Stimulated activated memory B cell treated with anti-CD40 and anti-IgM and Interleukin-4, amounts not matched to agents 10 μg/mL and 1 μg/mL and 100 μg/mL, for 72 hours (primary cell): ENCODE measurements around the gene SHROOM2.

Experiments used
- ATAC-seq: fragments of 150-1000 bp; cut with Tn5 transposase; 2 replicates; pipeline ENCODE4 v1.10.0; 2021
- H3K27ac Mint-ChIP-seq: one replicate; pipeline ENCODE4 v1.8.0; 2022; ENCODE audit warnings: mild to moderate bottlenecking, mixed read lengths
- H3K27me3 Mint-ChIP-seq: one replicate; pipeline ENCODE4 v1.8.0; 2022; ENCODE audit warnings: mixed read lengths
- H3K36me3 Mint-ChIP-seq: one replicate; pipeline ENCODE4 v1.8.0; 2022; ENCODE audit warnings: mixed read lengths
- H3K4me1 Mint-ChIP-seq: one replicate; pipeline ENCODE4 v1.8.0; 2022; ENCODE audit warnings: mixed read lengths
- H3K4me3 Mint-ChIP-seq: one replicate; pipeline ENCODE4 v1.8.0; 2022; ENCODE audit warnings: mild to moderate bottlenecking, moderate library complexity, mixed read lengths
- H3K9me3 Mint-ChIP-seq: one replicate; pipeline ENCODE4 v1.8.0; 2022; ENCODE audit warnings: mixed read lengths

Gene SHROOM2

GRCh38 chrX:9785944-9786797 is at the start of gene SHROOM2:
TSS of gene SHROOM2 (plus strand) at chrX:9786429. CDS start at chrX:9786546, 117 bp downstream.
- no peak for ATAC-seq
- Mint-ChIP-seq H3K27me3 (peaks cover 12% of the 10 kb centered on the region), H3K9me3 (no peaks in the 10 kb centered on the region), H3K4me3 (peak within 1 kb of the TSS; percentile 48), H3K36me3 (no peaks in the 10 kb centered on the region), H3K4me1 (no peaks in the 10 kb centered on the region), H3K27ac (no peak within 1 kb of the TSS)

GRCh38 chrX:9737363-9737762 is 48.9 kb upstream of the SHROOM2 start:
- Mint-ChIP-seq H3K4me1 (no peaks in the 10 kb centered on the region), H3K9me3 (peaks cover 3% of the 10 kb centered on the region), H3K27ac (no peak overlapping the region), H3K27me3 (peaks cover 19% of the 10 kb centered on the region), H3K36me3 (no peaks in the 10 kb centered on the region), H3K4me3 (no peak overlapping the region)
- ATAC-seq, result no peak

- Mint-ChIP-seq H3K27ac (no peak overlapping the region), H3K4me1 (no peaks in the 10 kb centered on the region), H3K9me3 (peaks cover 3% of the 10 kb centered on the region), H3K4me3 (no peak overlapping the region), H3K27me3 (peaks cover 19% of the 10 kb centered on the region), H3K36me3 (no peaks in the 10 kb centered on the region)
- no peak for ATAC-seq
Observed at GRCh38 chrX:9738151-9738550, 48.1 kb upstream of the SHROOM2 start.

- no peak for ATAC-seq
- Mint-ChIP-seq H3K9me3 (peaks cover under 1% of the 10 kb centered on the region), H3K27me3 (peaks cover 19% of the 10 kb centered on the region), H3K4me3 (no peak overlapping the region), H3K4me1 (no peaks in the 10 kb centered on the region), H3K27ac (no peak overlapping the region), H3K36me3 (no peaks in the 10 kb centered on the region)
Observed at GRCh38 chrX:9739130-9739529, 47.1 kb upstream of the SHROOM2 start.

- Mint-ChIP-seq H3K27ac (no peak overlapping the region), H3K4me3 (no peak overlapping the region), H3K4me1 (peaks cover 16% of the 10 kb centered on the region), H3K9me3 (peaks cover 5% of the 10 kb centered on the region), H3K27me3 (peaks cover 21% of the 10 kb centered on the region), H3K36me3 (peaks cover 6% of the 10 kb centered on the region)
- ATAC-seq, result no peak
Observed at GRCh38 chrX:9745417-9746115, 40.7 kb upstream of the SHROOM2 start.

- Mint-ChIP-seq H3K9me3 (peaks cover 5% of the 10 kb centered on the region), H3K4me1 (peaks cover 16% of the 10 kb centered on the region), H3K27me3 (peaks cover 21% of the 10 kb centered on the region), H3K27ac (no peak overlapping the region), H3K36me3 (peaks cover 6% of the 10 kb centered on the region), H3K4me3 (no peak overlapping the region)
- ATAC-seq, result no peak
Observed at GRCh38 chrX:9746148-9746888, 39.9 kb upstream of the SHROOM2 start.

- Mint-ChIP-seq H3K27me3 (peaks cover 21% of the 10 kb centered on the region), H3K4me3 (no peak overlapping the region), H3K27ac (no peak overlapping the region), H3K36me3 (peaks cover 6% of the 10 kb centered on the region), H3K9me3 (peaks cover 5% of the 10 kb centered on the region), H3K4me1 (peaks cover 16% of the 10 kb centered on the region)
- ATAC-seq, result no peak
Observed at GRCh38 chrX:9747644-9748043, 38.6 kb upstream of the SHROOM2 start.

- peaks cover 6% of the 10 kb centered on the region for H3K36me3 Mint-ChIP-seq
- no peak overlapping the region for H3K27ac Mint-ChIP-seq
- H3K9me3 Mint-ChIP-seq, result peaks cover 5% of the 10 kb centered on the region
- no peak for ATAC-seq
- no peak overlapping the region for H3K4me3 Mint-ChIP-seq
- H3K27me3 Mint-ChIP-seq, result peaks cover 21% of the 10 kb centered on the region
- peaks cover 16% of the 10 kb centered on the region for H3K4me1 Mint-ChIP-seq
Observed at GRCh38 chrX:9749146-9749692, 37.0 kb upstream of the SHROOM2 start.

GRCh38 chrX:9757366-9757765 is 28.9 kb upstream of the SHROOM2 start:
- Mint-ChIP-seq H3K27ac (no peak overlapping the region), H3K4me1 (no peaks in the 10 kb centered on the region), H3K9me3 (no peaks in the 10 kb centered on the region)

GRCh38 chrX:9758021-9758638 is 28.1 kb upstream of the SHROOM2 start:
- Mint-ChIP-seq H3K4me1 (no peaks in the 10 kb centered on the region), H3K27ac (no peak overlapping the region), H3K27me3 (peaks cover 9% of the 10 kb centered on the region), H3K36me3 (no peaks in the 10 kb centered on the region), H3K4me3 (no peak overlapping the region), H3K9me3 (no peaks in the 10 kb centered on the region)
- ATAC-seq, result no peak

More at GRCh38 chrX:9757366-9757765, 28.9 kb upstream of the SHROOM2 start:
- no peaks in the 10 kb centered on the region for H3K36me3 Mint-ChIP-seq
- peaks cover 9% of the 10 kb centered on the region for H3K27me3 Mint-ChIP-seq
- H3K4me3 Mint-ChIP-seq, result no peak overlapping the region
- no peak for ATAC-seq

- ATAC-seq, result no peak
- Mint-ChIP-seq H3K36me3 (no peaks in the 10 kb centered on the region), H3K27ac (no peak overlapping the region), H3K4me3 (no peak overlapping the region), H3K4me1 (no peaks in the 10 kb centered on the region), H3K9me3 (no peaks in the 10 kb centered on the region), H3K27me3 (peaks cover 9% of the 10 kb centered on the region)
Observed at GRCh38 chrX:9759337-9759736, 26.9 kb upstream of the SHROOM2 start.

GRCh38 chrX:9765072-9765736 is 21.0 kb upstream of the SHROOM2 start:
- Mint-ChIP-seq H3K27ac (no peak overlapping the region), H3K9me3 (no peaks in the 10 kb centered on the region), H3K36me3 (no peaks in the 10 kb centered on the region), H3K27me3 (peaks cover 7% of the 10 kb centered on the region), H3K4me1 (no peaks in the 10 kb centered on the region), H3K4me3 (no peak overlapping the region)
- ATAC-seq, result no peak

- H3K36me3 Mint-ChIP-seq, result no peaks in the 10 kb centered on the region
- ATAC-seq, result no peak
- H3K4me3 Mint-ChIP-seq, result no peak within 1 kb of the TSS
- H3K27me3 Mint-ChIP-seq, result peaks cover 2% of the 10 kb centered on the region
- no peak within 1 kb of the TSS for H3K27ac Mint-ChIP-seq
- no peaks in the 10 kb centered on the region for H3K4me1 Mint-ChIP-seq
- H3K9me3 Mint-ChIP-seq, result no peaks in the 10 kb centered on the region
Observed at GRCh38 chrX:9765737-9766097, 20.5 kb upstream of the SHROOM2 start, which contains the start of gene GPR143. TSS of gene GPR143 (minus strand) at chrX:9765847. CDS start at chrX:9765817, 30 bp downstream.

GRCh38 chrX:9767375-9767774 is 18.9 kb upstream of the SHROOM2 start:
- Mint-ChIP-seq H3K36me3 (no peaks in the 10 kb centered on the region), H3K4me3 (no peak overlapping the region), H3K27ac (no peak overlapping the region), H3K4me1 (no peaks in the 10 kb centered on the region), H3K27me3 (no peaks in the 10 kb centered on the region), H3K9me3 (no peaks in the 10 kb centered on the region)
- no peak for ATAC-seq
